A549 (cell line): ENCODE measurements around the gene SHMT2. TPM values are rescaled to one million over a fixed set of nuclear protein-coding genes. Genes with fewer than 3 reads are reported as not detected.

Experiments used
- ATAC-seq, 2 experiments: fragments of 200-7000 bp in 1 of 2; fragments of >200 bp in 1 of 2; cut with Nextera tagmentation in 1 of 2; cut with Tn5 transposase in 1 of 2; 3 replicates each; pipeline versions ENCODE4 v1.8.0 to v1.9.1; 2018 to 2020; ENCODE audit warnings: mild to moderate bottlenecking in 1 of 2, moderate library complexity in 1 of 2
- CTCF ChIA-PET: fragments of 300-600 bp; sonication (Branson Sonifier 250); formaldehyde crosslinking; extraction: SDS; loops from one replicate; lab custom pipeline; 2021; ENCODE audit warnings: antibody characterized with exemption, inconsistent platforms; lab: Yijun Ruan, JAX
- POLR2A ChIA-PET: fragments of 350-600 bp; formaldehyde crosslinking; extraction: SDS; loops from one replicate; lab custom pipeline; 2021; ENCODE audit warnings: antibody characterized with exemption, inconsistent platforms; lab: Yijun Ruan, JAX
- DNase-seq, 2 experiments: peaks; one replicate each; pipeline versions ENCODE4 v3.0.0 to v3.0.0-alpha.2; 2011 to 2016; ENCODE audit warnings: low read depth in 1 of 2, low spot score in 1 of 2
- FAIRE-seq: peaks from 2 replicates; lab custom pipeline; 2011; peaks lifted over from hg19 to GRCh38; lab: Jason Lieb, UNC
- H3K27ac ChIP-seq, 2 experiments: fragments of >200 bp; sonication (Bioruptor Twin); formaldehyde crosslinking; 3 replicates each; pipeline ENCODE4 v1.5.1; 2016 to 2017
- H3K4me1 ChIP-seq: fragments of >200 bp; sonication (Bioruptor Twin); formaldehyde crosslinking; 3 replicates; pipeline ENCODE4 v1.6.1; 2016
- H3K4me2 ChIP-seq: fragments of >200 bp; sonication (Bioruptor Twin); formaldehyde crosslinking; 3 replicates; pipeline ENCODE4 v1.6.1; 2016
- H3K4me3 ChIP-seq: fragments of >200 bp; sonication (Bioruptor Twin); formaldehyde crosslinking; 3 replicates; pipeline ENCODE4 v1.5.1; 2016
- H3K9me3 ChIP-seq: fragments of >200 bp; sonication (Bioruptor Twin); formaldehyde crosslinking; 3 replicates; pipeline ENCODE4 v1.6.1; 2016
- BHLHE40 ChIP-seq: IDR thresholded peaks from 2 replicates; pipeline ENCODE4 v1.6.1; 2012; ENCODE audit warnings: low read depth, low read length, inconsistent platforms
- CBX2 ChIP-seq: fragments of 200-600 bp; sonication (generic); IDR thresholded peaks from 2 replicates; pipeline ENCODE4 v1.6.1; 2016; ENCODE audit warnings: low read depth, mild to moderate bottlenecking, borderline replicate concordance
- CBX8 ChIP-seq: fragments of 200-600 bp; sonication (generic); IDR thresholded peaks from 2 replicates; pipeline ENCODE4 v1.6.1; 2016
- CEBPB ChIP-seq, 2 experiments: fragments of >200 bp in 1 of 2; sonication (Bioruptor Twin) in 1 of 2; formaldehyde crosslinking in 1 of 2; IDR thresholded peaks; 2 replicates each; pipeline ENCODE4 v1.6.1; 2012 to 2016
- CHD4 ChIP-seq: fragments of 200-600 bp; sonication (generic); IDR thresholded peaks from 2 replicates; pipeline ENCODE4 v1.6.1; 2016; ENCODE audit warnings: antibody characterized with exemption, mild to moderate bottlenecking, borderline replicate concordance
- E2F6 ChIP-seq: IDR thresholded peaks from 2 replicates; pipeline ENCODE4 v1.6.1; 2012; ENCODE audit warnings: low read depth, borderline replicate concordance
- EHMT2 ChIP-seq: fragments of 200-600 bp; sonication (generic); IDR thresholded peaks from 2 replicates; pipeline ENCODE4 v1.6.1; 2016; ENCODE audit warnings: antibody characterized with exemption, low read depth, mild to moderate bottlenecking, moderate library complexity
- ESRRA ChIP-seq: fragments of 150-350 bp; IDR thresholded peaks from 2 replicates; pipeline ENCODE4 v1.6.1; 2014; ENCODE audit warnings: mild to moderate bottlenecking, low read length, borderline replicate concordance
- FOXS1 ChIP-seq: fragments of 250-450 bp; sonication (Bioruptor Pico); IDR thresholded peaks from 2 replicates; pipeline ENCODE4 v1.5.0; 2020; ENCODE audit warnings: mild to moderate bottlenecking, moderate library complexity
- GATA3 ChIP-seq: IDR thresholded peaks from 2 replicates; pipeline ENCODE4 v1.6.1; 2012; ENCODE audit warnings: borderline replicate concordance
- HDAC2 ChIP-seq: fragments of 200-600 bp; sonication (generic); IDR thresholded peaks from 2 replicates; pipeline ENCODE4 v1.6.1; 2016
- HEYL ChIP-seq: fragments of 250-450 bp; sonication (Bioruptor Pico); IDR thresholded peaks from 2 replicates; pipeline ENCODE4 v1.8.0; 2021; ENCODE audit warnings: mild to moderate bottlenecking, moderate library complexity
- HMGXB4 ChIP-seq: fragments of 250-450 bp; sonication (Bioruptor Pico); IDR thresholded peaks from 2 replicates; pipeline ENCODE4 v1.5.0; 2021; ENCODE audit warnings: mild to moderate bottlenecking, moderate library complexity, borderline replicate concordance
- JUNB ChIP-seq: fragments of >200 bp; sonication (Bioruptor Twin); formaldehyde crosslinking; IDR thresholded peaks from 2 replicates; pipeline ENCODE4 v1.6.1; 2016
- MYC ChIP-seq: IDR thresholded peaks from 2 replicates; pipeline ENCODE4 v1.6.1; 2012; ENCODE audit warnings: mild to moderate bottlenecking, inconsistent platforms, low read length, improper control_type of control experiment, borderline replicate concordance
- NR3C1 ChIP-seq: fragments of >200 bp; sonication (Bioruptor Twin); formaldehyde crosslinking; IDR thresholded peaks from 3 replicates; pipeline ENCODE4 v1.6.1; 2017
- PHF8 ChIP-seq: fragments of 200-600 bp; sonication (generic); IDR thresholded peaks from 2 replicates; pipeline ENCODE4 v1.6.1; 2016; ENCODE audit warnings: low read depth, mild to moderate bottlenecking, antibody characterized with exemption, moderate library complexity, borderline replicate concordance
- POLR2A ChIP-seq: IDR thresholded peaks from 2 replicates; pipeline ENCODE4 v1.6.1; 2012; ENCODE audit warnings: mild to moderate bottlenecking, low read length
- POLR2AphosphoS2 ChIP-seq: conservative IDR thresholded peaks from 2 replicates; pipeline ENCODE4 v1.6.1; 2012; ENCODE audit warnings: low read length, improper control_type of control experiment, inconsistent platforms
- RAD21 ChIP-seq, 2 experiments: fragments of >200 bp in 1 of 2; sonication (Bioruptor Twin) in 1 of 2; formaldehyde crosslinking in 1 of 2; IDR thresholded peaks in 1 of 2; conservative IDR thresholded peaks in 1 of 2; 2 replicates in 1 of 2; 3 replicates in 1 of 2; pipeline ENCODE4 v1.6.1; 2012 to 2018; ENCODE audit warnings: inconsistent platforms in 1 of 2
- RCOR1 ChIP-seq: fragments of 150-350 bp; IDR thresholded peaks from 2 replicates; pipeline ENCODE4 v1.6.1; 2014; ENCODE audit warnings: antibody characterized with exemption, low read length, low read depth
- SMC3 ChIP-seq: fragments of >200 bp; sonication (Bioruptor Twin); formaldehyde crosslinking; IDR thresholded peaks from 3 replicates; pipeline ENCODE4 v1.6.1; 2018; ENCODE audit warnings: inconsistent platforms
- ZFP36 ChIP-seq: fragments of 450-650 bp; IDR thresholded peaks from 2 replicates; pipeline ENCODE4 v1.6.1; 2014; ENCODE audit warnings: borderline replicate concordance; ENCODE audit not compliant: partially characterized antibody
- ZNF302 ChIP-seq: fragments of 250-450 bp; sonication (Bioruptor Pico); IDR thresholded peaks from 2 replicates; pipeline ENCODE4 v1.9.0; 2021; ENCODE audit warnings: inconsistent platforms, mild to moderate bottlenecking, moderate library complexity
- WGBS: methylation state at CpG from one replicate; pipeline ENCODE4 v1.1.6; 2017; ENCODE audit errors: missing lambda C conversion rate; 5-methylcytosine and 5-hydroxymethylcytosine counted together
- polyA plus RNA-seq, 4 experiments: library from polyadenylated mRNA; depleted of rRNA in 3 of 4; stranded (reverse); fragments of >200 nt; fragmentation: RNase III in 1 of 4; extraction: RNeasy Plus Mini Kit Qiagen cat#74134 plus additional on column Dnase treatment in 1 of 4; gene quantifications; 2 replicates in 3 of 4; 3 replicates in 1 of 4; pipeline ENCODE4 v1.2.3, GENCODE V29; 2011 to 2017
- TF ChIP-seq, protein P1 (sequence below): fragments of 200-600 bp; sonication (generic); IDR thresholded peaks from 2 replicates; pipeline ENCODE4 v1.6.1; 2016; ENCODE audit warnings: antibody characterized with exemption, mild to moderate bottlenecking, moderate library complexity

The SHMT2 gene
- polyA plus RNA-seq, 2 of the 4 experiments (the other 2 are of a cell fraction), result 113 to 156 TPM

GRCh38 chr12:57210461-57210860 is 19.1 kb upstream of the SHMT2 start (continued):
- no peak for TF ChIP-seq HMGXB4
- TF ChIP-seq EHMT2, result no peak
- TF ChIP-seq ESRRA, result no peak
- TF ChIP-seq SMC3, result no peak
- no peak for TF ChIP-seq BHLHE40

DNA sequence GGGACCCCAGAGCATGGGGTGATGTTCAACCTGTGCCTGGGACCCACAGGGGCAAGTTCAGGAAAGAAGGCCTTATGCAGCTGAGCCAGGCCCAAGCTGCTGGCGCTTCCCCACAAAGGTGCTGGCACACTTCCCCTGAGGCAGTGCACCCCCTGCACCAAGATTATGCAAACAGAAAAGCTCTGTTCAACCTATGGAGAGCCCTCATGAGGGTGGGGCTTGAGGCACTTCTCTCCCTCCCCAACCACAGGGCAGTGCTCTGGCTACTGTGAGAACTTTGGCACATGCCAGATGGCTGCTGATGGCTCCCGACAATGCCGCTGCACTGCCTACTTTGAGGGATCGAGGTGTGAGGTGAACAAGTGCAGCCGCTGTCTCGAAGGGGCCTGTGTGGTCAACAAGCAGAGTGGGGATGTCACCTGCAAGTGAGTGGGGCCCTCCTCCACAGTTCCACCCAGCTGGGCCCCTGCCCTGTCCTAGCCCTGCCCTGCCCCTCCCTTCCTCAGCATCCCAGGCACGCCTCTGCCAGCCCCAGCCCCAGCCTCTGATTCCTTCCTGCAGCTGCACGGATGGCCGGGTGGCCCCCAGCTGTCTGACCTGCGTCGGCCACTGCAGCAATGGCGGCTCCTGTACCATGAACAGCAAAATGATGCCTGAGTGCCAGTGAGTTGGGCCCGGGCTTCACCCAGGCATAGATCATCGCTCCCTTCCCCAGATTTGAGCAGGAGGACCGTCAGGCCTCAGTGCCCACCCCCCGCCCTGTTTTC is 18.4 kb upstream of the SHMT2 start:
- TF ChIP-seq ZFP36 (no peak), HEYL (no peak), NR3C1 (no peak), RCOR1 (no peak), CBX2 (no peak), EHMT2 (no peak), JUNB (no peak)
- no peak overlapping the region for H3K4me2 ChIP-seq
- peaks cover 21% of the 10 kb centered on the region for H3K4me1 ChIP-seq
- 86% methylated on average over 15 of the region's 16 CpGs for WGBS
- H3K4me3 ChIP-seq, result no peak overlapping the region
- ChIA-PET CTCF (interaction anchor here (0.5 to 5.0 kb wide), 4 partner anchors 15 to 829 kb away, joined by 4 to 45 read pairs (median 16); no protein-coding TSS in a partner anchor), POLR2A (no interaction called here)
- H3K9me3 ChIP-seq, result no peaks in the 10 kb centered on the region
- FAIRE-seq, result no peak
- H3K27ac ChIP-seq, result no peak overlapping the region
- no peak for DNase-seq
- no peak for ATAC-seq

GRCh38 chr12:57211791-57212700 is 17.5 kb upstream of the SHMT2 start:
- DNase-seq, result no peak
- ChIA-PET CTCF (interaction anchor here (1.2 to 8.5 kb wide), 13 partner anchors 10 to 246 kb away, joined by 3 to 615 read pairs (median 17); partner anchors contain the start of genes GLI1, INHBE, SHMT2 and STAT6), POLR2A (no interaction called here)
- Histone ChIP-seq H3K4me2 (no peak overlapping the region), H3K4me3 (no peak overlapping the region), H3K4me1 (peaks cover 25% of the 10 kb centered on the region), H3K27ac (no peak overlapping the region), H3K9me3 (no peaks in the 10 kb centered on the region)
- no peak for ATAC-seq
- 84% methylated on average over 27 of the region's 27 CpGs for WGBS
- FAIRE-seq, result no peak
- TF ChIP-seq, protein P1, sequence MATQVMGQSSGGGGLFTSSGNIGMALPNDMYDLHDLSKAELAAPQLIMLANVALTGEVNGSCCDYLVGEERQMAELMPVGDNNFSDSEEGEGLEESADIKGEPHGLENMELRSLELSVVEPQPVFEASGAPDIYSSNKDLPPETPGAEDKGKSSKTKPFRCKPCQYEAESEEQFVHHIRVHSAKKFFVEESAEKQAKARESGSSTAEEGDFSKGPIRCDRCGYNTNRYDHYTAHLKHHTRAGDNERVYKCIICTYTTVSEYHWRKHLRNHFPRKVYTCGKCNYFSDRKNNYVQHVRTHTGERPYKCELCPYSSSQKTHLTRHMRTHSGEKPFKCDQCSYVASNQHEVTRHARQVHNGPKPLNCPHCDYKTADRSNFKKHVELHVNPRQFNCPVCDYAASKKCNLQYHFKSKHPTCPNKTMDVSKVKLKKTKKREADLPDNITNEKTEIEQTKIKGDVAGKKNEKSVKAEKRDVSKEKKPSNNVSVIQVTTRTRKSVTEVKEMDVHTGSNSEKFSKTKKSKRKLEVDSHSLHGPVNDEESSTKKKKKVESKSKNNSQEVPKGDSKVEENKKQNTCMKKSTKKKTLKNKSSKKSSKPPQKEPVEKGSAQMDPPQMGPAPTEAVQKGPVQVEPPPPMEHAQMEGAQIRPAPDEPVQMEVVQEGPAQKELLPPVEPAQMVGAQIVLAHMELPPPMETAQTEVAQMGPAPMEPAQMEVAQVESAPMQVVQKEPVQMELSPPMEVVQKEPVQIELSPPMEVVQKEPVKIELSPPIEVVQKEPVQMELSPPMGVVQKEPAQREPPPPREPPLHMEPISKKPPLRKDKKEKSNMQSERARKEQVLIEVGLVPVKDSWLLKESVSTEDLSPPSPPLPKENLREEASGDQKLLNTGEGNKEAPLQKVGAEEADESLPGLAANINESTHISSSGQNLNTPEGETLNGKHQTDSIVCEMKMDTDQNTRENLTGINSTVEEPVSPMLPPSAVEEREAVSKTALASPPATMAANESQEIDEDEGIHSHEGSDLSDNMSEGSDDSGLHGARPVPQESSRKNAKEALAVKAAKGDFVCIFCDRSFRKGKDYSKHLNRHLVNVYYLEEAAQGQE, result no peak
- no peak for TF ChIP-seq GATA3
- no peak for TF ChIP-seq POLR2A
- TF ChIP-seq ESRRA, result no peak
- TF ChIP-seq FOXS1 (CRISPR knock-in tag), result no peak
- TF ChIP-seq PHF8, result no peak
- no peak for TF ChIP-seq CBX2
- TF ChIP-seq POLR2AphosphoS2, result no peak
- TF ChIP-seq ZFP36, result no peak
- TF ChIP-seq BHLHE40, result no peak
- TF ChIP-seq E2F6, result no peak
- TF ChIP-seq CHD4, result no peak
- no peak for TF ChIP-seq CEBPB (IDR thresholded peaks at IDR 0.05)
- no peak for TF ChIP-seq CBX8
- TF ChIP-seq RAD21 (conservative IDR thresholded peaks at IDR 0.05 in 1 of 2, IDR thresholded peaks at IDR 0.05 in 1 of 2), result no peak
- TF ChIP-seq ZNF302 (CRISPR knock-in tag), result no peak
- TF ChIP-seq MYC, result no peak
- no peak for TF ChIP-seq HDAC2
